GM18907 (cell line): ENCODE data around the gene CBFA2T3.

Experiments used
- ATAC-seq: cut with Tn5 transposase; IDR thresholded peaks from one replicate; pipeline ENCODE4 v1.9.1; 2021; ENCODE audit warnings: mild to moderate bottlenecking, moderate library complexity; ENCODE audit not compliant: unreplicated experiment

The CBFA2T3 gene

GRCh38 chr16:88844419-88845036 is 132.5 kb downstream of the CBFA2T3 start:
- no peak for ATAC-seq

GRCh38 chr16:88843256-88843655 is 133.8 kb downstream of the CBFA2T3 start:
- ATAC-seq, result no peak

- no peak for ATAC-seq
Observed at GRCh38 chr16:88842806-88843205, 134.2 kb downstream of the CBFA2T3 start.

- ATAC-seq, result no peak
Observed at GRCh38 chr16:88842308-88842756, 134.7 kb downstream of the CBFA2T3 start.

GRCh38 chr16:88841521-88842307 is 135.3 kb downstream of the CBFA2T3 start:
- no peak for ATAC-seq

GRCh38 chr16:88840600-88841215 is 136.3 kb downstream of the CBFA2T3 start:
- ATAC-seq, result no peak

GRCh38 chr16:88839745-88840599 is 137.0 kb downstream of the CBFA2T3 start:
- ATAC-seq, result no peak

GRCh38 chr16:88839026-88839529 is 137.9 kb downstream of the CBFA2T3 start:
- ATAC-seq, result no peak

- no peak for ATAC-seq
Observed at GRCh38 chr16:88838566-88838965, 138.4 kb downstream of the CBFA2T3 start.

- no peak for ATAC-seq
Observed at GRCh38 chr16:88837806-88838205, 139.2 kb downstream of the CBFA2T3 start.

- ATAC-seq, result no peak
Observed at GRCh38 chr16:88836791-88837190, 140.2 kb downstream of the CBFA2T3 start.

GRCh38 chr16:88835818-88836217 is 141.2 kb downstream of the CBFA2T3 start:
- ATAC-seq, result no peak

GRCh38 chr16:88835383-88835782 is 141.6 kb downstream of the CBFA2T3 start:
- no peak for ATAC-seq

GRCh38 chr16:88834670-88835069 is 142.3 kb downstream of the CBFA2T3 start:
- ATAC-seq, result no peak

GRCh38 chr16:88833086-88833485 is 143.9 kb downstream of the CBFA2T3 start:
- no peak for ATAC-seq

GRCh38 chr16:88831838-88832237 is 145.2 kb downstream of the CBFA2T3 start:
- ATAC-seq, result no peak

- ATAC-seq, result no peak
Observed at GRCh38 chr16:88830783-88831182, 146.2 kb downstream of the CBFA2T3 start.

GRCh38 chr16:88830258-88830657 is 146.7 kb downstream of the CBFA2T3 start:
- ATAC-seq, result no peak

- ATAC-seq, result no peak
Observed at GRCh38 chr16:88828711-88829110, 148.3 kb downstream of the CBFA2T3 start.

GRCh38 chr16:88827727-88828126 is 149.3 kb downstream of the CBFA2T3 start:
- ATAC-seq, result no peak
